Peyer's patch (tissue), 4 donors: ENCODE measurements around the gene CAPS.

ENCODE experiments used
- CTCF ChIP-seq, 6 experiments: fragments of 450-650 bp in 4 of 6; fragments of 200-600 bp in 2 of 6; sonication (generic) in 1 of 6; IDR thresholded peaks; one replicate each; pipeline ENCODE4 v1.5.1; 2017 to 2019; ENCODE audit warnings: antibody characterized with exemption in 6 of 6, mild to moderate bottlenecking in 3 of 6, moderate library complexity in 1 of 6
- POLR2A ChIP-seq, 2 donors: fragments of 450-650 bp; IDR thresholded peaks; one replicate each; pipeline ENCODE4 v1.5.1; 2017; ENCODE audit warnings: antibody characterized with exemption in 2 of 2, mild to moderate bottlenecking in 2 of 2, moderate library complexity in 2 of 2

DNA sequence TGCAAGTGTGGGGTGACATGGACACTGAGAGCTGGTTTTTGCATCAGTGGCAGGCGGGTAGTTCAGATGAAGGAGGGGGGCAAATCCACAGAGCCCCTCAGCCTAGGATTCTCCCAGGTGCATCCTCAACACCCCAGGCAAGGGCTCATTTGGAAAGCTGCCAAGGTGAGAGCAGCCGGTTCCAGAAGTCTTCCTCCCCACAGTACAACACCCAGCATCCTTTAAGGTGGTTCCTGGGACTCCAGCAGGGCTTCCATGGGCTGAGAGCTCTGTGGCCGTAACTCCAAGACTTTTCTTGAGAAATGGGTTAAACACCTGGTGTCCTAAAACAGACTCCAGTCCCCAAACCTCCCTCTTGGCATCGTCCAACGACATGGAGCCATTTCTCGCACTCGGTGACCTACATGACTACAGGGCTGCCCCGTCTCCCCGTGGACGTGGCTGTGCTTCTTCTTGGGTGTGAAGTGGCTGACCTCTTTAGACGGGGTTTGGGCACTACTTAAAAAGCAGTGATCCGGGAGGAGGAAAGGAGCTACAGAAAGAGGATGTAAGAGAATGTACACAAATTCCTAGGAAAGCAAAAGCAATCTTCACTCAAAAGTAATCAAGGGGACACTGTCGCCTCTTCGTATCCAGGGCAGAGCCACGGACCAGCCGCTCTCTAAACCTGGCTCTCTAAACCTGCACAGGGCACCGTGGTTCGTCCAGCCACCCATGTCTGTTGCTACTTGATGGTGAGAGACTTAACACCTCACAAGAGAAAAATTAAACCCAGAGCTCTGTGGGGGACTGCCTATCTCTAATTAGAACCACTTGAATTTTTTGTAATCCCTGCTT, 38.4 kb downstream of the CAPS start:
- no peak for TF ChIP-seq CTCF (IDR thresholded peaks at IDR 0.05)
- no peak for TF ChIP-seq POLR2A (IDR thresholded peaks at IDR 0.05)
